GM12878 (cell line): ENCODE data around the gene RNPS1. TPM values are rescaled to one million over a fixed set of nuclear protein-coding genes. Genes with fewer than 3 reads are reported as not detected.

Experiments used
- ATAC-seq: fragments of 200-7000 bp; cut with Tn5 transposase; 3 replicates; pipeline ENCODE4 v1.9.1; 2020; ENCODE audit warnings: mild to moderate bottlenecking, moderate library complexity
- BruUV-seq: library from RNA; stranded (reverse); fragments of 400-500 nt; replicated peaks from 2 replicates; lab custom pipeline; 2021; lab: Mats Ljungman, UMichigan
- CTCF ChIA-PET: fragments of 300-600 bp; sonication (Branson Sonifier 250); formaldehyde crosslinking; extraction: SDS; loops from one replicate; lab custom pipeline; 2021; ENCODE audit warnings: inconsistent platforms; lab: Yijun Ruan, JAX
- POLR2A ChIA-PET: fragments of 350-600 bp; formaldehyde crosslinking; extraction: SDS; loops from one replicate; lab custom pipeline; 2021; ENCODE audit warnings: inconsistent platforms; lab: Charles Lee
- RAD21 ChIA-PET: fragments of 300-600 bp; sonication (Branson Sonifier 250); formaldehyde crosslinking; loops from one replicate; lab custom pipeline; 2023; ENCODE audit warnings: antibody characterized with exemption; ENCODE audit not compliant: unreplicated experiment; lab: Charles Lee
- SMC1A ChIA-PET: fragments of 300-600 bp; sonication (Branson Sonifier 250); formaldehyde crosslinking; loops from one replicate; lab custom pipeline; 2023; ENCODE audit not compliant: unreplicated experiment, uncharacterized antibody; lab: Charles Lee
- DNase-seq: peaks from one replicate; pipeline ENCODE4 v3.0.0-alpha.2; 2011; ENCODE audit warnings: low read depth, low spot score
- FAIRE-seq: peaks from 3 replicates; lab custom pipeline; 2011; peaks lifted over from hg19 to GRCh38; lab: Jason Lieb, UNC
- H2AFZ ChIP-seq: 2 replicates; pipeline ENCODE4 v1.6.0; 2011; ENCODE audit warnings: low read depth, low read length, control low read depth; ENCODE audit not compliant: control insufficient read depth
- H3K27ac ChIP-seq: 2 replicates; pipeline ENCODE4 v1.5.1; 2011; ENCODE audit warnings: control low read depth; ENCODE audit not compliant: control insufficient read depth, insufficient read depth
- H3K27me3 ChIP-seq, 2 experiments: replicated peaks in 1 of 2; 2 replicates each; pipeline versions ENCODE4 v1.6.0 to v1.6.1; 2011; ENCODE audit warnings: low read length in 1 of 2; ENCODE audit not compliant: control insufficient read depth in 2 of 2, insufficient read depth in 2 of 2
- H3K36me3 ChIP-seq, 2 experiments: 2 replicates each; pipeline ENCODE4 v1.5.1; 2011; ENCODE audit warnings: low read length in 1 of 2; ENCODE audit not compliant: control insufficient read depth in 2 of 2, insufficient read depth in 2 of 2
- H3K4me1 ChIP-seq: 2 replicates; pipeline ENCODE4 v1.6.1; 2011; ENCODE audit warnings: mild to moderate bottlenecking, low read length, moderate library complexity, mixed read lengths; ENCODE audit not compliant: control insufficient read depth, insufficient read depth
- H3K4me2 ChIP-seq: 2 replicates; pipeline ENCODE4 v1.6.0; 2011; ENCODE audit warnings: control low read depth; ENCODE audit not compliant: control insufficient read depth, insufficient read depth
- H3K4me3 ChIP-seq: fragments of 200-600 bp; sonication (generic); 2 replicates; pipeline ENCODE4 v1.5.1; 2016
- H3K79me2 ChIP-seq: 2 replicates; pipeline ENCODE4 v1.6.0; 2011; ENCODE audit warnings: low read length; ENCODE audit not compliant: control insufficient read depth, insufficient read depth
- H3K9ac ChIP-seq: 2 replicates; pipeline ENCODE4 v1.8.0; 2011; ENCODE audit warnings: low read length, control low read depth, mixed read lengths; ENCODE audit not compliant: control insufficient read depth, insufficient read depth
- H3K9me3 ChIP-seq: replicated peaks from 3 replicates; pipeline ENCODE4 v1.5.1; 2011; ENCODE audit warnings: mild to moderate bottlenecking, low read length; ENCODE audit not compliant: control insufficient read depth, insufficient read depth
- H4K20me1 ChIP-seq: 2 replicates; pipeline ENCODE4 v1.6.0; 2011; ENCODE audit not compliant: control insufficient read depth, insufficient read depth
- CHD1 ChIP-seq: IDR thresholded peaks from 2 replicates; pipeline ENCODE4 v1.6.1; 2012; ENCODE audit warnings: low read depth, low read length, improper control_type of control experiment
- FOXM1 ChIP-seq: IDR thresholded peaks from 2 replicates; pipeline ENCODE4 v1.6.1; 2012; ENCODE audit warnings: low read depth, mild to moderate bottlenecking, inconsistent platforms, low read length, moderate library complexity
- IRF3 ChIP-seq: fragments of 450-650 bp; IDR thresholded peaks from 2 replicates; pipeline ENCODE4 v1.6.1; 2014; ENCODE audit warnings: mild to moderate bottlenecking
- USF2 ChIP-seq: IDR thresholded peaks from 2 replicates; pipeline ENCODE4 v1.6.1; 2011; ENCODE audit warnings: low read depth, low read length, improper control_type of control experiment, borderline replicate concordance
- ZBTB4 ChIP-seq: fragments of 450-650 bp; formaldehyde crosslinking; IDR thresholded peaks from 2 replicates; pipeline ENCODE4 v1.4.0; 2022; ENCODE audit warnings: mild to moderate bottlenecking, moderate library complexity
- WGBS: methylation state at CpG from one replicate; pipeline ENCODE4 v1.1.6; 2016; ENCODE audit warnings: low lambda C conversion rate; ENCODE audit not compliant: insufficient replicate concordance, insufficient coverage; ENCODE audit errors: missing lambda C conversion rate; 5-methylcytosine and 5-hydroxymethylcytosine counted together
- in situ Hi-C: fragments of 300-500 bp; cut with MboI; formaldehyde crosslinking; loops from 9 replicates; pipeline ENCODE4 v1.14.3; 2018; ENCODE audit warnings: mixed read lengths
- intact Hi-C: fragments of 100-400 bp; cut with micrococcal nuclease; formaldehyde crosslinking; loops from one replicate; pipeline ENCODE4 v1.14.2; 2022; ENCODE audit not compliant: unreplicated experiment
- polyA plus RNA-seq, 11 experiments: library from polyadenylated mRNA; depleted of rRNA in 4 of 11; unstranded in 6 of 11; stranded (reverse) in 5 of 11; fragments of >200 nt; fragmentation: Nextera tagmentation in 4 of 11; fragmentation: Illumina TruSeq in 1 of 11; extraction: Ambion mirVana in 4 of 11; extraction: Trizol in 1 of 11; gene quantifications; 1 replicate in 1 of 11; 2 replicates in 10 of 11; pipeline versions ENCODE4 v1.2.1 to v1.2.3, GENCODE V29; 2011 to 2016; ENCODE audit warnings: inconsistent platforms in 2 of 11, missing spikeins in 2 of 11, low read depth in 1 of 11
- total RNA-seq, 4 experiments: library from RNA; depleted of rRNA in 3 of 4; stranded (reverse); fragments of >200 nt in 3 of 4; fragmentation: Illumina TruSeq in 1 of 4; extraction: Trizol in 1 of 4; gene quantifications; 2 replicates each; pipeline versions ENCODE4 v1.2.1 to v1.2.3, GENCODE V29; 2013 to 2021
- TF ChIP-seq, protein P1 (sequence below): fragments of 450-650 bp; IDR thresholded peaks from 2 replicates; pipeline ENCODE4 v1.6.1; 2017; ENCODE audit warnings: mild to moderate bottlenecking
- TF ChIP-seq, protein P2 (sequence below): fragments of 450-650 bp; IDR thresholded peaks from 2 replicates; pipeline ENCODE4 v1.6.1; 2018; ENCODE audit warnings: mild to moderate bottlenecking, low read depth, moderate library complexity; ENCODE audit not compliant: partially characterized antibody
- TF ChIP-seq, protein P3 (sequence below): IDR thresholded peaks from 2 replicates; pipeline ENCODE4 v1.6.1; 2012; ENCODE audit warnings: mild to moderate bottlenecking, low read depth, low read length

RNPS1 gene
- total and polyA plus RNA-seq, 10 of the 15 experiments (the other 5 are each of a cell fraction or from before 2014, with no cell fraction given), result 38.2 to 359 (median 188) TPM

DNA sequence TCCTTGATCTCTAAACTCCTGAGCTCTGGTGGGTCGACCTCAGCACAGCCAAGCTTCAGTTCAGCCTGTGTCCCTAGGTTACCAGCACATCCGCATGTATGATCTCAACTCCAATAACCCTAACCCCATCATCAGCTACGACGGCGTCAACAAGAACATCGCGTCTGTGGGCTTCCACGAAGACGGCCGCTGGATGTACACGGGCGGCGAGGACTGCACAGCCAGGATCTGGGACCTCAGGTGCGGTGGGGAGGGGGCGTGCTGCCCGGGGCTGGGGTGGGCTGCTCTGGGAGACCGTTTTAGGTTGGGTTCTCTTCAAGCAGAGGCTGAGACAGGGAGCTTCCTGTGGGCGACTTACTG, 61.5 kb downstream of the RNPS1 start:
- ATAC-seq (no peak), FAIRE-seq (no peak), DNase-seq (no peak)
- H3K36me3 ChIP-seq, result peaks cover 8 to 19% of the 10 kb centered on the region in 2 experiments; a peak in 3 of 4 replicates
- peak overlapping the region; percentile 93 for H3K4me3 ChIP-seq
- intact Hi-C loops, result loop anchor here (5.0 kb wide), 1 partner anchor 46 kb away; the partner anchor contains the start of gene ECI1
- peak overlapping the region; percentile 78 for H3K9ac ChIP-seq
- 54% methylated on average over 18 of the region's 18 CpGs for WGBS
- no peaks in the 10 kb centered on the region for H3K9me3 ChIP-seq
- in situ Hi-C loops, result no loop called here
- BruUV-seq, result no TSS peak
- POLR2A ChIA-PET, result interaction anchor here (0.5 to 1.5 kb wide), 5 partner anchors 8 to 282 kb away, joined by 3 to 9 read pairs (median 4); partner anchors contain the start of genes ECI1, PGP and TRAF7
- H3K27ac ChIP-seq, result peak overlapping the region; percentile 96; the same call in 1 of the 2 replicates
- H3K27me3 ChIP-seq, result no peaks in the 10 kb centered on the region
- H3K79me2 ChIP-seq, result peaks cover 20% of the 10 kb centered on the region
- RAD21 ChIA-PET, result interaction anchor here (1.5 kb wide), 1 partner anchor 8 kb away, joined by 3 read pairs; the partner anchor contains the start of gene PGP
- H3K4me2 ChIP-seq, result peak overlapping the region; percentile 89
- CTCF ChIA-PET, result interaction anchor here (0.6 kb wide), 1 partner anchor 121 kb away, joined by 3 read pairs; no protein-coding TSS in a partner anchor
- no peaks in the 10 kb centered on the region for H4K20me1 ChIP-seq
- H2AFZ ChIP-seq, result no peak overlapping the region
- SMC1A ChIA-PET, result no interaction called here
- peaks cover 6% of the 10 kb centered on the region; the same call in 1 of the 2 replicates for H3K4me1 ChIP-seq
- TF ChIP-seq FOXM1 (no peak), IRF3 (no peak), ZBTB4 (CRISPR knock-in tag) (no peak), CHD1 (no peak), USF2 (no peak)
- TF ChIP-seq, protein P1, sequence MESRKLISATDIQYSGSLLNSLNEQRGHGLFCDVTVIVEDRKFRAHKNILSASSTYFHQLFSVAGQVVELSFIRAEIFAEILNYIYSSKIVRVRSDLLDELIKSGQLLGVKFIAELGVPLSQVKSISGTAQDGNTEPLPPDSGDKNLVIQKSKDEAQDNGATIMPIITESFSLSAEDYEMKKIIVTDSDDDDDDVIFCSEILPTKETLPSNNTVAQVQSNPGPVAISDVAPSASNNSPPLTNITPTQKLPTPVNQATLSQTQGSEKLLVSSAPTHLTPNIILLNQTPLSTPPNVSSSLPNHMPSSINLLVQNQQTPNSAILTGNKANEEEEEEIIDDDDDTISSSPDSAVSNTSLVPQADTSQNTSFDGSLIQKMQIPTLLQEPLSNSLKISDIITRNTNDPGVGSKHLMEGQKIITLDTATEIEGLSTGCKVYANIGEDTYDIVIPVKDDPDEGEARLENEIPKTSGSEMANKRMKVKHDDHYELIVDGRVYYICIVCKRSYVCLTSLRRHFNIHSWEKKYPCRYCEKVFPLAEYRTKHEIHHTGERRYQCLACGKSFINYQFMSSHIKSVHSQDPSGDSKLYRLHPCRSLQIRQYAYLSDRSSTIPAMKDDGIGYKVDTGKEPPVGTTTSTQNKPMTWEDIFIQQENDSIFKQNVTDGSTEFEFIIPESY, result no peak
- TF ChIP-seq, protein P2, sequence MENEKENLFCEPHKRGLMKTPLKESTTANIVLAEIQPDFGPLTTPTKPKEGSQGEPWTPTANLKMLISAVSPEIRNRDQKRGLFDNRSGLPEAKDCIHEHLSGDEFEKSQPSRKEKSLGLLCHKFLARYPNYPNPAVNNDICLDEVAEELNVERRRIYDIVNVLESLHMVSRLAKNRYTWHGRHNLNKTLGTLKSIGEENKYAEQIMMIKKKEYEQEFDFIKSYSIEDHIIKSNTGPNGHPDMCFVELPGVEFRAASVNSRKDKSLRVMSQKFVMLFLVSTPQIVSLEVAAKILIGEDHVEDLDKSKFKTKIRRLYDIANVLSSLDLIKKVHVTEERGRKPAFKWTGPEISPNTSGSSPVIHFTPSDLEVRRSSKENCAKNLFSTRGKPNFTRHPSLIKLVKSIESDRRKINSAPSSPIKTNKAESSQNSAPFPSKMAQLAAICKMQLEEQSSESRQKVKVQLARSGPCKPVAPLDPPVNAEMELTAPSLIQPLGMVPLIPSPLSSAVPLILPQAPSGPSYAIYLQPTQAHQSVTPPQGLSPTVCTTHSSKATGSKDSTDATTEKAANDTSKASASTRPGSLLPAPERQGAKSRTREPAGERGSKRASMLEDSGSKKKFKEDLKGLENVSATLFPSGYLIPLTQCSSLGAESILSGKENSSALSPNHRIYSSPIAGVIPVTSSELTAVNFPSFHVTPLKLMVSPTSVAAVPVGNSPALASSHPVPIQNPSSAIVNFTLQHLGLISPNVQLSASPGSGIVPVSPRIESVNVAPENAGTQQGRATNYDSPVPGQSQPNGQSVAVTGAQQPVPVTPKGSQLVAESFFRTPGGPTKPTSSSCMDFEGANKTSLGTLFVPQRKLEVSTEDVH, result no peak
- TF ChIP-seq, protein P3, sequence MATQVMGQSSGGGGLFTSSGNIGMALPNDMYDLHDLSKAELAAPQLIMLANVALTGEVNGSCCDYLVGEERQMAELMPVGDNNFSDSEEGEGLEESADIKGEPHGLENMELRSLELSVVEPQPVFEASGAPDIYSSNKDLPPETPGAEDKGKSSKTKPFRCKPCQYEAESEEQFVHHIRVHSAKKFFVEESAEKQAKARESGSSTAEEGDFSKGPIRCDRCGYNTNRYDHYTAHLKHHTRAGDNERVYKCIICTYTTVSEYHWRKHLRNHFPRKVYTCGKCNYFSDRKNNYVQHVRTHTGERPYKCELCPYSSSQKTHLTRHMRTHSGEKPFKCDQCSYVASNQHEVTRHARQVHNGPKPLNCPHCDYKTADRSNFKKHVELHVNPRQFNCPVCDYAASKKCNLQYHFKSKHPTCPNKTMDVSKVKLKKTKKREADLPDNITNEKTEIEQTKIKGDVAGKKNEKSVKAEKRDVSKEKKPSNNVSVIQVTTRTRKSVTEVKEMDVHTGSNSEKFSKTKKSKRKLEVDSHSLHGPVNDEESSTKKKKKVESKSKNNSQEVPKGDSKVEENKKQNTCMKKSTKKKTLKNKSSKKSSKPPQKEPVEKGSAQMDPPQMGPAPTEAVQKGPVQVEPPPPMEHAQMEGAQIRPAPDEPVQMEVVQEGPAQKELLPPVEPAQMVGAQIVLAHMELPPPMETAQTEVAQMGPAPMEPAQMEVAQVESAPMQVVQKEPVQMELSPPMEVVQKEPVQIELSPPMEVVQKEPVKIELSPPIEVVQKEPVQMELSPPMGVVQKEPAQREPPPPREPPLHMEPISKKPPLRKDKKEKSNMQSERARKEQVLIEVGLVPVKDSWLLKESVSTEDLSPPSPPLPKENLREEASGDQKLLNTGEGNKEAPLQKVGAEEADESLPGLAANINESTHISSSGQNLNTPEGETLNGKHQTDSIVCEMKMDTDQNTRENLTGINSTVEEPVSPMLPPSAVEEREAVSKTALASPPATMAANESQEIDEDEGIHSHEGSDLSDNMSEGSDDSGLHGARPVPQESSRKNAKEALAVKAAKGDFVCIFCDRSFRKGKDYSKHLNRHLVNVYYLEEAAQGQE, result no peak
